OCI-LY7 (cell line): ENCODE data around the gene GNB1L.

Experiments
- CTCF ChIP-seq: fragments of 200-600 bp; sonication (generic); conservative IDR thresholded peaks from 2 replicates; pipeline ENCODE4 v1.5.1; 2014; ENCODE audit warnings: mild to moderate bottlenecking, antibody characterized with exemption, low read length, moderate library complexity, mixed read lengths
- EZH2phosphoT487 ChIP-seq: fragments of 200-600 bp; sonication (generic); IDR thresholded peaks from 2 replicates; pipeline ENCODE4 v1.6.1; 2018; ENCODE audit warnings: low read depth, borderline replicate concordance, mild to moderate bottlenecking, mixed run types, antibody characterized with exemption, low read length, moderate library complexity, mixed read lengths

- no peak for TF ChIP-seq CTCF
- no peak for TF ChIP-seq EZH2phosphoT487
Observed at GRCh38 chr22:19821523-19822300, 33.0 kb downstream of the GNB1L start.
